GM10847 (cell line): Measurements from ENCODE around the gene RXFP2.

ENCODE experiments used
- POLR2A ChIP-seq: IDR thresholded peaks from 2 replicates; pipeline ENCODE4 v1.6.1; 2011; ENCODE audit not compliant: insufficient read length; ENCODE audit errors: extremely low read depth

Gene RXFP2

DNA sequence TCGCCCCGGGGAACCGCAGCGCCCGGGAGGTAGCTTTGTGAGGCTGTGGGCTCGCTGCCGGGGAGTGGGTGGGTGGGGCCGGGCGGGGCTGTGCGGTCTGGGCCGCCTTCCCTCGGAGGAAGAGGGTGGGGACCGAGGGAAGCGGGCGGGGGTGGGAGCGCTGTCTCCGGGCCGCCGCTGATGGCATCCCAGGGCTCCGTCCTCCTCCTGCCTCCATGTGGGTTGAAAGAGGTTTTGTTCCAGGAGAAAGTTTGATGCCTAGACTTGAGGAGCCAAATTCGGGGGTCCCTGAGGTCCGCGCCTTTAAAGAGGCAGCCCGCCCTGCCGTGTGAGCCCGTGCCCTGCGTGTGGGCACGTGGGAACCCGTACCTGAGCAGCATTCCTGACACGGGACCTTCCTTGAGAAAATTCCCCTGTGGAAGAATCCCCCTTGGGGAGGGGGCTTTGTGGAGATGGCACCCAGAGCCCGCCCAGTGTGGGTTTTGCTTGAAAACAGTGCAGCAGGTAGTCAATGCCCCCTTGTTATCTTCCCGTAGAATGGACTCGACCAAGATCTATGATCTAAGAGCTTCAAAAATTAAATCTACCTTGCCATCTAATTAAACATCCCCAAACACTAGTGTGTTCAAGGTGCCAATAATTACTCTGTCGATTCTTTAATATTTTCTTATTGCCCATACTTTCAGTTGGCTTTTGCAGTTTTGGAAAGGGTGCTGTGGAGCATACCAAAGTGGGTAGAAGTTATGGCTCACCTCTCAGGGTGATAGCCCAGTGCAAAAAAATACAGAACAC is 107.8 kb downstream of the RXFP2 start:
- no peak for TF ChIP-seq POLR2A

DNA sequence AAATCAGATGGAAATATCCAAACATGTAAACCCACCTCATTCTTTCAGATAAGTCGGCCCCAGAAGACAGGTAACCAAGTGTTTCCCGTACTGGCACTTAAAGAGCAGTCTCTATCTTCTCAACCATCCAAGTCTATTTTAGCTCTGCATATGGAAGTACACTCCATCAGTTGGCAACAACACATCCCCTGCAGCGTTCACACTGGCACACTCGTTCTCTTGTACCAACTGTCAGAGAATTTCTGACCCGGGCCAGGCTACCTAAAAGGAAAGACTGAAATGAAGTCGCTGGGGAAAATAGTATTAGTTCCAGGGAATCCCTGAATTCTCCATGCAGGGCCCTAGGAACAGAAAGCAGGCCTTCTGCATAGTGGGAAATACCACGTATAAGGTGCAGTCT is 109.3 kb downstream of the RXFP2 start:
- no peak for TF ChIP-seq POLR2A

DNA sequence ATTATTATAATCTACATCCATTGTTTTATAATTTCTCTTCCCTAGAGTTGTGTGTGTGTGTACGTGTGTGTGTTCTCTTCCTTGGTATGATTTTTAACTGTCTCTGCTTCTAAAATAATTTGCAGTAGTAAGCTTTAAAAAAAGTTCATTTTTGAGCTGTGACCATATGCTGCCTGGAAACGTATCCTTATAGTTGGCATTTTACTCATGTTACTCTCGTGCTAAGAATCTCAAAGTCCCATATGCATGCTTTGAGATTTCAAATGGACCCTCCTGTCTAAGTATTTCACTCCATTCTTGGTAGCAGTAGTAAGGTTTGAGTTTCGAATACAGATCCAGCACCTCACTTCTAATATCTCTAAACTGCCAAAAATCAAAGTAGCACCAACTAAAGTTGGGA is 109.9 kb downstream of the RXFP2 start:
- no peak for TF ChIP-seq POLR2A

DNA sequence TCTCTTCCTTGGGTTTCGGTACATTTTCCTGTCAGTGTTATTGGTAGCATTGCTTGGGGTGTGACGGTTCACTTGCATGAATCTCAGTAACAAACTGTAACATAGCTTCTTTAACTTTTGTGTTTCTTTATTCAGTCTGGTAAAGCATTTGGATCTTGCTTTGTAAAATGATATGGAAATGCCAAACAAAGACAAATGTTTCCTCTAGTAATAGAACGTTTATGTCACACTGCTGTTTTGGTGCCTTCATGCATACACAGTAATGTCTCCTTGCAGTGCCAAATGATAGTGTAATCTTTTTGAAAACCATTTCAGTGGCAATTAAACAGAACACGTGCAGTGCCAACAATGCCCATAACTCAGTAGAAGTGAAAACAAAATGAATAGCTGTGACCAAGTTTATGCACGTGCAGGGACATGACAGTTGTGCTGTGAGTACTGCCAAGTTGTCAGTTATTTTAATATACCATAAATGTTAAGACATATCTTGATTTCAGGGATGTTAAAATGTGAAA is 110.8 kb downstream of the RXFP2 start:
- TF ChIP-seq POLR2A: no peak

DNA sequence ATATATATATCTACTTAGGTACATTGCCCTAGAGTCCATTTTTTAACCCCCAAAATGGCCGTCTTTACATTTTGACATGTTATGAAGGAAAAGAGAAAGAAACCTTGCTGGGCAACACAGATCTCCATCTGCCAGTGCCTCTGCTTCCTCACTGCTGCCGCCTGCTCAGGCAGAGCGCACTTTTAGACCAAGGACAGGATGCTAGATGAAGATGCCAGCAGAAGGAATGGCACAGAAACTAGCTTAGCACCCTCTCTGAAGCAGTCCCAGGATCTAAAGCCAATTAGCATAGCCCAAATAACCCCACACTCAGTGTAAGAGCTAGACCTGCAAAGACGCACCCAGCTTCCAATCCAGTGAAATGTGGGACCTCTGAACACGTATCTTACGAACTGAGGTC is 111.9 kb downstream of the RXFP2 start:
- no peak for TF ChIP-seq POLR2A
